ENCODE data around the gene OR8G5. TPM values are rescaled to one million over a fixed set of nuclear protein-coding genes. Genes with fewer than 3 reads are reported as not detected.

Gene OR8G5
- total RNA-seq: not detected in 2 replicates
- long read RNA-seq: 0 reads

GRCh38 chr11:124256076-124256475 lies at the start of gene OR8G5:
Gene OR8G5 (plus strand): TSS chr11:124256376. CDS start chr11:124264932, 8,556 bp downstream.
- TF ChIP-seq CTCF (IDR thresholded peaks at IDR 0.05): no peak
- no peaks in the 10 kb centered on the region for H3K4me1 Mint-ChIP-seq (ENCODE audit: unreplicated experiment)
- no peak within 1 kb of the TSS for H3K4me3 Mint-ChIP-seq (ENCODE audit: unreplicated experiment)
- no peaks in the 10 kb centered on the region for H3K36me3 Mint-ChIP-seq (ENCODE audit: unreplicated experiment)
- H3K27ac Mint-ChIP-seq (ENCODE audit: unreplicated experiment): no peak within 1 kb of the TSS
- no peaks in the 10 kb centered on the region for H3K9me3 Mint-ChIP-seq (ENCODE audit: unreplicated experiment)
- no peak for DNase-seq (ENCODE audit: extremely low spot score, unreplicated experiment)
- peaks cover 9% of the 10 kb centered on the region for H3K27me3 Mint-ChIP-seq (ENCODE audit: unreplicated experiment)

GRCh38 chr11:124207102-124207792 lies 48.9 kb upstream of the OR8G5 start:
- H3K27me3 Mint-ChIP-seq (ENCODE audit: unreplicated experiment): peaks cover 2% of the 10 kb centered on the region
- H3K4me1 Mint-ChIP-seq (ENCODE audit: unreplicated experiment): no peaks in the 10 kb centered on the region
- DNase-seq (ENCODE audit: extremely low spot score, unreplicated experiment): no peak
- no peaks in the 10 kb centered on the region for H3K36me3 Mint-ChIP-seq (ENCODE audit: unreplicated experiment)
- H3K9me3 Mint-ChIP-seq (ENCODE audit: unreplicated experiment): no peaks in the 10 kb centered on the region
- H3K27ac Mint-ChIP-seq (ENCODE audit: unreplicated experiment): no peak overlapping the region
- TF ChIP-seq CTCF (IDR thresholded peaks at IDR 0.05): no peak
- no peak overlapping the region for H3K4me3 Mint-ChIP-seq (ENCODE audit: unreplicated experiment)

GRCh38 chr11:124209824-124210357 lies 46.3 kb upstream of the OR8G5 start:
- Mint-ChIP-seq H3K36me3 (ENCODE audit: unreplicated experiment) (no peaks in the 10 kb centered on the region), H3K4me1 (ENCODE audit: unreplicated experiment) (no peaks in the 10 kb centered on the region), H3K9me3 (ENCODE audit: unreplicated experiment) (no peaks in the 10 kb centered on the region), H3K4me3 (ENCODE audit: unreplicated experiment) (no peak overlapping the region), H3K27me3 (ENCODE audit: unreplicated experiment) (peaks cover 7% of the 10 kb centered on the region), H3K27ac (ENCODE audit: unreplicated experiment) (no peak overlapping the region)
- no peak for TF ChIP-seq CTCF (IDR thresholded peaks at IDR 0.05)
- no peak for DNase-seq (ENCODE audit: extremely low spot score, unreplicated experiment)

- H3K9me3 Mint-ChIP-seq (ENCODE audit: unreplicated experiment): no peaks in the 10 kb centered on the region
- no peak overlapping the region for H3K27ac Mint-ChIP-seq (ENCODE audit: unreplicated experiment)
- no peaks in the 10 kb centered on the region for H3K4me1 Mint-ChIP-seq (ENCODE audit: unreplicated experiment)
- no peak overlapping the region for H3K4me3 Mint-ChIP-seq (ENCODE audit: unreplicated experiment)
- TF ChIP-seq CTCF (IDR thresholded peaks at IDR 0.05): no peak
- peaks cover 7% of the 10 kb centered on the region for H3K27me3 Mint-ChIP-seq (ENCODE audit: unreplicated experiment)
- no peak for DNase-seq (ENCODE audit: extremely low spot score, unreplicated experiment)
- H3K36me3 Mint-ChIP-seq (ENCODE audit: unreplicated experiment): no peaks in the 10 kb centered on the region
Measured at GRCh38 chr11:124210421-124210820, 45.8 kb upstream of the OR8G5 start.

- Mint-ChIP-seq H3K36me3 (ENCODE audit: unreplicated experiment) (no peaks in the 10 kb centered on the region), H3K27me3 (ENCODE audit: unreplicated experiment) (peaks cover 7% of the 10 kb centered on the region), H3K4me1 (ENCODE audit: unreplicated experiment) (no peaks in the 10 kb centered on the region), H3K27ac (ENCODE audit: unreplicated experiment) (no peak overlapping the region), H3K4me3 (ENCODE audit: unreplicated experiment) (no peak overlapping the region), H3K9me3 (ENCODE audit: unreplicated experiment) (no peaks in the 10 kb centered on the region)
- no peak for TF ChIP-seq CTCF (IDR thresholded peaks at IDR 0.05)
- no peak for DNase-seq (ENCODE audit: extremely low spot score, unreplicated experiment)
Measured at GRCh38 chr11:124211321-124211720, 44.9 kb upstream of the OR8G5 start.

Data from osteocyte (in vitro differentiated cells).